HG02970 (cell line): ENCODE measurements around the gene POLR2J3.
"Not testable (repeated sequence)": the region's sequence is repeated elsewhere in the genome, so short reads cannot be mapped to it uniquely, and the experiment has no call there.

Source experiments
- ATAC-seq: cut with Tn5 transposase; IDR thresholded peaks from one replicate; pipeline ENCODE4 v1.9.1; 2021; ENCODE audit warnings: mild to moderate bottlenecking, moderate library complexity, moderate number of reproducible peaks; ENCODE audit not compliant: unreplicated experiment, low FRiP score

POLR2J3 gene

GRCh38 chr7:102527822-102528793, 44.3 kb downstream of the POLR2J3 start:
- ATAC-seq, result not testable (repeated sequence)

GRCh38 chr7:102527182-102527581, 45.2 kb downstream of the POLR2J3 start:
- ATAC-seq, result not testable (repeated sequence)

- ATAC-seq, result not testable (repeated sequence)
Observed at GRCh38 chr7:102524803-102525202, 47.6 kb downstream of the POLR2J3 start.

- ATAC-seq, result not testable (repeated sequence)
Observed at GRCh38 chr7:102520797-102521196, 51.6 kb downstream of the POLR2J3 start.

- peak; percentile 66 for ATAC-seq
Observed at GRCh38 chr7:102517550-102518147, 54.7 kb downstream of the POLR2J3 start, which contains the start of gene RASA4B. RASA4B (minus strand) TSS chr7:102517777; CDS start chr7:102517710, 67 bp downstream.
